GM21825 (cell line): ENCODE results near the gene GSK3B.

Experiments
- ATAC-seq: cut with Tn5 transposase; IDR thresholded peaks from one replicate; pipeline ENCODE4 v1.9.1; 2021; ENCODE audit warnings: mild to moderate bottlenecking, moderate library complexity; ENCODE audit not compliant: unreplicated experiment

The GSK3B gene

DNA sequence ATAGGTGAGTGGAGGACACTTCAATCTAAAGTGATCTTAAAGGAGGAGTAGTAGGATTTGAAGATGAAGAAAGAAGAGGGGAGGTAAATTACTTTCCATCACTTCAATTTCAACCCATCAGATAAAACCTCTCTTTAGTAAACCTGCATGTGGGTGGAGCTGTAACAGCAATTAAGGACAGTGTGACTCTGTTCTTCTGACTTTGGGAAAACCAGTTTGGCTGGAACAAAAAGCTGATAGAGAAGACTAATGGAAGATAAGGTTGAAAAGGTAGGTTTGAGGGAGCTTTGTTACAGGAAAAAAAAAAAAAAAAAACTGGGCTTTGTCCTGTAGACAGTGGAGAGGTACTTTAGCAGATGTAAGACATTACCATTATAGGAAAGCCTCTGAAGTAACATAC is 4.5 kb upstream of the GSK3B start:
- ATAC-seq = no peak

DNA sequence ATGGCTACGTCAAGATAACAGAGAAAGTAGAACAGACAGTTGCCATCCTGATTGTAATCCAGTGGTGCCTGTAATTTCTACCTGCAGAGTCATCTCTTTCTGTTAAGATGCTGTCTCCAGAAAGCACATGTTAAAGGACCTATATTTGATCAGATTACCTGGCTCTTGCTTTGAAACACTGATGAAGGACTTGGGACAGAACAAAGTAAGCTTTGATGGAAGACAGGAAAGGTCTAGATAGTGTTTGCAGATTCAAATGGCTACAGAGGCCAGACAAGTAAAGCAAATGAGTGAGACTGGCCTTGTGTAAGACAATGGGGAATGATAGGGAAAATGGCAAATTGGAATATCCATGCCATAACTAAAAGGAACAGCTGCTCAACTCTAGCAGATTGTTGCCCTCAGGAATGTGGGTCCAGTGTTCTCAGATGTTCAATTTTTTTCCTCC is 1.8 kb upstream of the GSK3B start:
- ATAC-seq = no peak

GRCh38 chr3:120095226-120095978 is 1.2 kb upstream of the GSK3B start:
- peak; percentile 38 for ATAC-seq

DNA sequence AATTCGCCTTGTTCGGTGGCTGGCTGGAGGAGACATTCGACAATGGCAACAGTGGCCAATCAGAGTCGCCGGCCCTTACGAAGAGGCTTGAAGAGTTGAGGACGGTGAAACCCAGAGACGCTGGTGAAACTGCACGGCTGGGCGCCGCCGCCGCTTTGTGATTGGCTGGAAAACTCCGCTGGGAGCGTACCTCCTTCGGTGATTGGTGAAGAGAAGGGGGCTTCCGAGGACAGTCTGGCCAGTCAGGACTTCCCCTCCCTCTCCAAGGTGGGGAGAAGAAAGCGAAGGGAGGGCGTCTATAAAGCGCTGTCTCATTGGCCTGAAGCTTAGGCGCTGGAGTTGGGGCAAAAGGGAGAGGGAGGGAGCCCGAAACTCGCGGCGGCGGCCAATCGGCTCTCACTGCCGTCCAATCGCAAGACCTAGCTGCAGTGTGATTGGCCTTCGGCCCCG is 554 bp upstream of the GSK3B start:
- peak; percentile 67 for ATAC-seq

DNA sequence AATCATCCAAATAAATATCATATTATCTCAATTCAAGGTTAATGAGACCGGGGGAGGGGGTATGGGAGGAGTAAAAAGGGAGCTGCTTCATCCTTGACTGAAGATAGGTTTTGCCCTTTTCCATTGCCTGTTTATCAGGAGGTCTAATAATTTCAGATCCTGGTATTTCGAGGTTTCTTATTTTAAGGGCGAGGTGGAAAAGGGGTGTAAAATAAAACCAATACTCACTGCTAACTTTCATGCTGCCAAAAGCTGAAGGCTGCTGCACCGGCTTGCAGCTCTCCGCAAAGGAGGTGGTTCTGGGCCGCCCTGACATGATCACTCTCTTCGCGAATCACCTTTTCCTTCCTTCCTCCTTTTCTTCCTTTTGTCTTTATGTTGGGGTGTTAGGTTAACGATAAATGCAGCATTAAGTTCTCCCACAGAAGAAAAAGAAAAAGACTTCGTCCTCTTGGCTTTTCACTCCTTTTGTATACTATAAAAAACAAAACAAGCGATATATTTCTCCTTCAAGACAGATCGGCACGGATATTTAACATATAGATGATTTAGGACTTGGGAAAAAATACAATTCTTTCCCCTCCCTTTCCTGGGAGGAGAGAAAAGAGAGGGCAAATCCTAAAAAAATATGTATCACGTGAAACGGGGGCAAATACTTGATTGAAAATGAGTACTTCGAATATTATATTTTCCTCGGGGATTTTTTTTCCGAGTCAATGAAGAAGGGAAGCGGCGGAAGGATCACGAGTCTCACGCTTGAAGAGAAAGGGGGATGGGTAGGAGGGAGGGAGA is 932 bp downstream of the GSK3B start:
- no peak for ATAC-seq

- no peak for ATAC-seq
These were observed 1.8 kb downstream of the GSK3B start for GRCh38 chr3:120092474-120092873.

- ATAC-seq = no peak
These were observed 3.8 kb downstream of the GSK3B start for GRCh38 chr3:120090422-120090821.

- no peak for ATAC-seq
These were observed 5.2 kb downstream of the GSK3B start for GRCh38 chr3:120089089-120089488.

DNA sequence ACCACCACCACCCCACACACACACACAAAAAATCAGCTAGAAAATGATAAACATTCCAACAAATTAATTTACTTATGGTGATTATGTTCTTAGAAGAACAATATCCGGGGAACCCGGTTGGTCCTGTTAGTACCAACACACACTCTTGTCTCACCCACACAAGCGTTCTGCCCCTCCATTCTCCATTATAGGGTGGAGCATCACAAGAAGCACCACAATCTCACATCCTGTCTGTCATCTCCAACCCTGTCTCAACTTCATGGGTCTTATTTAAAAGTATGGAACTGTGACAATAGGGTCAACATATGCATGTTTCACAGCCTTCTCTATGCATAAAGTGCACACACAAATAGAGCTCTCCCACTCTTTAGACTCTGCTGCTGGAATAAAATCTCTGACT is 5.6 kb downstream of the GSK3B start:
- no peak for ATAC-seq

DNA sequence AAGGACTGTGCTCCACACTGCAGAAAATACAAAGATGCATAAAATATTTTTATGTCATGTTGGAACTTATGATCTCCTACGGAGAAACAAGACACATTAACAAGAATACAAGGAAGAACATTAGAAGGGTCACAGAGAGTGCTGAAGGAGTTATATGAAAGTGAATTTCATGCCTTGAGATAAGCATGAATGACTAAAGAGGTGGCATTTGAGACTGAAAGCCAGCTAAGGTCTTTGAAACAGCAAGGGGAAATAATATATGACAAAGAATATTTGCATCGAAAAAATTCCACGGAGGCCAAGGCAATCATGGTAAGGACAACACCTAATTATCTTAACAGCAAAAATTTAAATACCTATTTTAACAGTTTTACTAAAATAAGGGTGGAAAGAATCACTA is 12.5 kb downstream of the GSK3B start:
- ATAC-seq = no peak

DNA sequence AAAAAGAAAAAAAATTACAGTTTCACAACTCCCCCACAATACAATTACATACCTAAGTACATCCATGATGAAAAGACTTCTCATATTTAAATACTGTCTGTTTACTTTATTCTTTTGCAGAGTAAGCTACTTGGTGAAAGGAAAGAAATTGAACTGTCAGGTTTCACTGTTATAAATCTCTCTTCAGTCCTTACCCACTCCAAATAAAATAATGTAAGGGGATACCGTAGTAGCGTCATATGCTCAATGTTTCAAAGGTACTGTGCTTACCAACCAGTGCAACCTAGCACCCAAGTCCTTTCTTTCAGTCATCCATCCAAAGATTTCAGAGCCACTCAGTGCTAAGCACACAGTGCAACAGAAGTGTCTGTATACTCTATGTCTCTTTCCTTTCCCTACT is 13.4 kb downstream of the GSK3B start:
- ATAC-seq = no peak

GRCh38 chr3:120077731-120078130 is 16.5 kb downstream of the GSK3B start:
- no peak for ATAC-seq

- no peak for ATAC-seq
These were observed 21.3 kb downstream of the GSK3B start for GRCh38 chr3:120072867-120073525.

DNA sequence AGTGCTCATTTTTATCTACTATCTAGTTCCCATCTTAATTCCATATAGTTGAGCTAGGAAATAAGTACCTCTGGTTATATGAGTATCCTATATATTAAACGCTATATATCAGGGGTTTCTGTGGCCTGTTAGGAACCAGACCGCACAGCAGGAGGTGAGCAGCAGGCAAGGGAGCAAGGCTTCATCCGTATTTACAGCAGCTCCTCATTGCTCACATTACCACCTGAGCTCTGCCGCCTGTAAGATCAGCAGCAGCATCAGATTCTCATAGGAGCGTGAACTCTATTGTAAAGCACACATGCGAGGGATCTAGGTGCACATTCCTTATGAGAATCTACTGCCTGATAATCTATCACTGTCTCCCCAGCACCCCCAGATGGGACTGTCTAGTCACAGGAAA is 23.0 kb downstream of the GSK3B start:
- ATAC-seq = no peak

DNA sequence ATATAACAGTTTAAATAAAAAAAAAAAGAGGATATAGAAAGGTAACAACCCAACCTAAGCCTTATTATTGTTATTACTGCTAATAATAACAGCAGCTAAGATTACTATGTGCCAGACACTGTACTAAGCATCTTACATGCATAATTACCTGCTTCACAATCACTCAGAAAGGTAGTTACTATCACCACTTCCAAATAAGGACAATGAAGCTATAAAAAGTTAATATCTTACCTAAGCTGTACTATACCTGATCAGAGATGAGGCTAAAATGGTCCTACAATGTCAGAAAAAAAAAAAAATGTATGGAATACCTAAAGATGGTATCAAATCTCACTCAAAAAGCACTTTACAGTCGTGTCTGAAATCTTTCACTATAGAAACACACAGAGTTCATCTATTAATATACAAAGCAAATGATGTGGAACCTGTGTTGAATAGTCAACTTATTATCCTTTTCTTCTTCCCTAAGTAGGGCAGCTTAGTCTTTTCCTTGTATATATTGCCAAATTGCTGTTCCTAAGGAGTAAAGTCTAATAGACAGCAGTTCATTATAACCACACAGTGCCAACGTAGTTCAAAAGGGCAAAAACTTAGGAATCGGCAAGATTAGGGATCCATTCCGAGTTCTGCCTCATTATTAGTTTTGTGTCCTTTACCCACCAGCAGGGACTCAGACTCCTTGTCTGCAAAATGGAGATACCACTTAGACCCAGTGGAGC is 23.8 kb downstream of the GSK3B start:
- ATAC-seq = no peak

- no peak for ATAC-seq
These were observed 27.2 kb downstream of the GSK3B start for GRCh38 chr3:120067083-120067482.

DNA sequence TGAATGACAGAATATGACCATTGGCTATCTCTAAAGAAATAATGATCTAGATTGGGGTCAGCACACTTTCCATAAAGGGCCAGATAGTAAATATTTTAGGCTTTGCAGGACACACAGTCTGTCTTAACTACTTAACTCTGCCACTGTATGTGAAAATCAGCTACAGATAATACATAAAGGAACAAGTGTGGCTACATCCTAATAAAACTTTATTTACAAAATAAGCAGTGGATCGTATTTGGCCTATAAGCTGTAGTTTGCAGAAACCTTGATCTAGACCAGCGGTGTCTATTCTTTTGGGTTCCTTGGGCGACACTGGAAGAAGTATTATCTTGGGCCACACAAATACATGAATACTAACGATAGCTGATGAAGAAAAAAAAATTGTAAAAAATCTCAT is 27.6 kb downstream of the GSK3B start:
- no peak for ATAC-seq

- ATAC-seq = no peak
These were observed 29.6 kb downstream of the GSK3B start for GRCh38 chr3:120064641-120065040.

DNA sequence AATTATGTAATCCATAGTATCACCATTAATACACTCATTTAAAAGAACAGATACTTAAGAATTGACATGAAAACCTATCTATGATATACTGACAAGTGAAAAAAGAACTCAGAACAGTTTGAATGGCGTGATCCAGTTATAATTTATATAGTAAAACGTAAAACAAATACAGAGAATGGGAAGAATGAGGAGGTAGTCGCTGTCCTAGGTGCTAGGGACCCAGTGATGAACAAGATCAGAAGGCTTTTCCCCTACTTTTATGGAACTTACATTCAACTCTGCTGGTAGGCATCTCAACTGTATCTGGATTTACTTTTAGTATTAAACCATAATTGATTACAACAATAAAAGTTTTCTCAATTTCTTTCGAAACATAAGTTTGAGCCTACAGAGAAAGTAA is 31.8 kb downstream of the GSK3B start:
- no peak for ATAC-seq

- ATAC-seq = no peak
These were observed 35.0 kb downstream of the GSK3B start for GRCh38 chr3:120059081-120059864.
